Activated CD8-positive, alpha-beta T cell treated with anti-CD3 and anti-CD28 coated beads for 36 hours (primary cell): ENCODE data around the gene ERF. TPM values are rescaled to one million over a fixed set of nuclear protein-coding genes. Genes with fewer than 3 reads are reported as not detected.
A peak's percentile ranks its signal among the peaks of the same experiment; 100 is the strongest.

Experiments used
- ATAC-seq: fragments of 200-7000 bp; cut with Tn5 transposase; one replicate; pipeline ENCODE4 v1.10.0; 2021; ENCODE audit warnings: mild to moderate bottlenecking, moderate library complexity
- CTCF ChIA-PET: fragments of 350-600 bp; sonication (Branson Sonifier 250); formaldehyde crosslinking; loops from one replicate; lab custom pipeline; 2021; ENCODE audit warnings: antibody characterized with exemption; lab: Charles Lee
- POLR2A ChIA-PET: fragments of 350-600 bp; sonication (Branson Sonifier 250); formaldehyde crosslinking; loops from one replicate; lab custom pipeline; 2021; ENCODE audit warnings: antibody characterized with exemption; lab: Charles Lee
- DNase-seq: peaks from one replicate; pipeline ENCODE4 v3.0.0-alpha.2; 2020
- H3K27ac Mint-ChIP-seq: one replicate; pipeline ENCODE4 v1.8.0; 2021; ENCODE audit warnings: mild to moderate bottlenecking, mixed read lengths
- H3K27me3 Mint-ChIP-seq: one replicate; pipeline ENCODE4 v1.8.0; 2021; ENCODE audit warnings: mixed read lengths
- H3K36me3 Mint-ChIP-seq: one replicate; pipeline ENCODE4 v1.8.0; 2021; ENCODE audit warnings: low read depth, mixed read lengths
- H3K4me1 Mint-ChIP-seq: one replicate; pipeline ENCODE4 v1.8.0; 2021; ENCODE audit warnings: low read depth, mixed read lengths
- H3K4me3 Mint-ChIP-seq: one replicate; pipeline ENCODE4 v1.8.0; 2021; ENCODE audit warnings: mild to moderate bottlenecking, moderate library complexity, mixed read lengths
- H3K9me3 Mint-ChIP-seq: one replicate; pipeline ENCODE4 v1.8.0; 2021; ENCODE audit warnings: mixed read lengths
- intact Hi-C: fragments of 100-400 bp; cut with micrococcal nuclease; formaldehyde crosslinking; loops from one replicate; pipeline ENCODE4 v1.10.0; 2022
- total RNA-seq, 2 experiments: library from RNA; stranded (reverse); gene quantifications; one replicate each; pipeline ENCODE4 v1.2.3, GENCODE V29; 2021
- TF ChIP-seq, protein P1 (sequence below): fragments of 200-600 bp; IDR thresholded peaks from one replicate; pipeline ENCODE4 v1.8.0; 2022; ENCODE audit warnings: antibody characterized with exemption, mild to moderate bottlenecking

ERF gene
- total RNA-seq, 2 experiments from 2014 or later: 60.0 to 69.2 TPM

DNA sequence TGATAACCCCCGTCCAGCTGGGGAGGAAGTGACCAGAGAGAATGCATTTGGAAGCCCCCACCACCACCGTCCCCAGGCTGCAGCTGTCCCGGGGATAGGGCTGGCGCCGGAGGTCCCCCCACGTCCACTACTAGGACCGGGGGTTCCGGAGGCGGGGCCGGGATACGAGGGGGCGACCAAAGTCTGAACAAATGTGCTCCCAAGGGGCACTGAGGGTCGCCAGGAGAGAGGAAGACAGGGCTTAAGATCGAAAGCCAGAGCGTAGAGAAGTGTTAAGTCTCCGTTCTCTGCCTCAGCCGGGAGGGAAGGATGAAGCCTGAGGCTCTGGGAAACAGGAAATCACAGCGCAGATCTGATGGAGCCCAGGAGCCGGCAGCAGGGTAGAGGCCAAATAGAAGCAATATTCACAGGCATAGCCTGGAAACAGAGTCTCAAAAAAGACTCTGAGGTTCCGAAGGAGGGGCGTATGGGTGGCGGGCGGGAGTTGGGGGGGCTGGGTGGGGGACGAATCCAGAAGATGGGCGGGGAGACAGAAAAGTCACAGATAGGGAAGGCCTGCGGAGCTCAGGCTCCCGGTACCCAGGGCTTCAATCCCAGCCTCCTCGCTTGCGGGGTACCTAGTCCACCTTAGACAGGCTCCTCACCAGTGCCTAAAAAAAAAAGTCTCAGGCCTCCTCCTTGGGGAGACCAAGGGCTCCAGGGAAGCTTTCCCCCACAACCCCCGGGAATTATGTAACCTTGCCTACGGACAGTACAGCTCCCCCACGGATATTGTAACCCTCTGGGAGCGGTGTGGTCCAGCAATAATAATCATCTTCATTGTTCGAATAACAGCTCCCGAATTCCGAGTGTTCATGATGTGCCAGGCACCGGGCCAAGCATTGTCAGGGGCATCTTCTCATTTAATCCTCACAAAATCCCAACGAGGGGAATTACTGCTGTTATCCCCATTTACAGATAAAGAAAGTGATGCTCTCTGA is 1.1 kb upstream of the ERF start:
- DNase-seq (no peak), ATAC-seq (no peak)
- TF ChIP-seq, protein P1, sequence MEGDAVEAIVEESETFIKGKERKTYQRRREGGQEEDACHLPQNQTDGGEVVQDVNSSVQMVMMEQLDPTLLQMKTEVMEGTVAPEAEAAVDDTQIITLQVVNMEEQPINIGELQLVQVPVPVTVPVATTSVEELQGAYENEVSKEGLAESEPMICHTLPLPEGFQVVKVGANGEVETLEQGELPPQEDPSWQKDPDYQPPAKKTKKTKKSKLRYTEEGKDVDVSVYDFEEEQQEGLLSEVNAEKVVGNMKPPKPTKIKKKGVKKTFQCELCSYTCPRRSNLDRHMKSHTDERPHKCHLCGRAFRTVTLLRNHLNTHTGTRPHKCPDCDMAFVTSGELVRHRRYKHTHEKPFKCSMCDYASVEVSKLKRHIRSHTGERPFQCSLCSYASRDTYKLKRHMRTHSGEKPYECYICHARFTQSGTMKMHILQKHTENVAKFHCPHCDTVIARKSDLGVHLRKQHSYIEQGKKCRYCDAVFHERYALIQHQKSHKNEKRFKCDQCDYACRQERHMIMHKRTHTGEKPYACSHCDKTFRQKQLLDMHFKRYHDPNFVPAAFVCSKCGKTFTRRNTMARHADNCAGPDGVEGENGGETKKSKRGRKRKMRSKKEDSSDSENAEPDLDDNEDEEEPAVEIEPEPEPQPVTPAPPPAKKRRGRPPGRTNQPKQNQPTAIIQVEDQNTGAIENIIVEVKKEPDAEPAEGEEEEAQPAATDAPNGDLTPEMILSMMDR: no peak
- Mint-ChIP-seq H3K27me3 (peaks cover 5% of the 10 kb centered on the region), H3K27ac (no peak overlapping the region), H3K4me3 (peak overlapping the region; percentile 95), H3K36me3 (peaks cover 17% of the 10 kb centered on the region), H3K4me1 (peaks cover 20% of the 10 kb centered on the region), H3K9me3 (no peaks in the 10 kb centered on the region)
- ChIA-PET CTCF (interaction anchor here (0.8 to 1.5 kb wide), 4 partner anchors 11 to 183 kb away, joined by 3 to 4 read pairs (median 4); no protein-coding TSS in a partner anchor), POLR2A (interaction anchor here (1.0 to 2.1 kb wide), 8 partner anchors 11 to 125 kb away, joined by 3 to 11 read pairs (median 4); no protein-coding TSS in a partner anchor)
- intact Hi-C loops: loop anchor here (2.0 kb wide), 1 partner anchor 13 kb away; the partner anchor contains the start of gene CIC

DNA sequence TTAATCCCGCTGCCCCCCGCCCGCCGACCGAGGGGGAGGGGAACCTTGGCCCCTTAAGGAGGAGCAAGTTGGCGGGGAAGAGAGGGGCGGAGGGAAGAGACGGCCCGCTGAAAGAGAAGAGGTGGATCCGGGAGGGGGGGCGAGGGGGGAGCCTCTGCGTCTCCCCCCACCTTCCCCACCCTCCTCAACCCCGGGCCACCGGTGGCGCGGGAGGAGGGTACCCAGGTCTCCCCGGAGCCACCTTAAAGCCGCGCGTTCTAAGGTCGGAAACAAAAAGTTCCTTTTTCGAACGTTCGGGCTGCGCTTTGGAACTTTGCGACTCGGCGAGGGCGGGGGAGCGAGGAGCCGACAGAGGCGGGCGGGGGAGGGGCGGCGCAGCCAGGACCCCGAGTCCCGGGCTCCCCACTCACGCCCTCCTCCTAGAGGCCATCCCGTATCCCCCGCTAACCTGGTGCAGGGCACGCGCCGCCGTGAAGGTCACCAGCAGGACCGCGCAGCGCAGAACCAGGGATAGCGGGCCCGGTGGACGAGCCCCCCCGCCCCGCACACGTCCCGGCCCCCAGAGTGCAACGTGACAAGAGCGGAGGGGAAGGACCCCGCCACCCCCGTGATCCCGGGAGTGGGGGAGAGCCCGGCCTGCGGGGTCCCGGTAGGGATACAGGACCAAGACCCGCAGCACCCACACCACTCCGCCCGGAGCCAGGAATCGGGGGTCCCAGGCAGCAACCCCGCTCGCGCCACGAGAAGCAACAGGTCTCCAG is 659 bp downstream of the ERF start:
- Mint-ChIP-seq H3K9me3 (no peaks in the 10 kb centered on the region), H3K4me3 (peak overlapping the region; percentile 95), H3K27ac (peak overlapping the region; percentile 81), H3K27me3 (peaks cover 5% of the 10 kb centered on the region), H3K4me1 (peaks cover 27% of the 10 kb centered on the region), H3K36me3 (peaks cover 24% of the 10 kb centered on the region)
- TF ChIP-seq, protein P1: no peak
- ChIA-PET CTCF (no interaction called here), POLR2A (no interaction called here)
- ATAC-seq (peak; percentile 28), DNase-seq (peak; percentile 85)
- intact Hi-C loops: loop anchor here (2.0 kb wide), 1 partner anchor 15 kb away; the partner anchor contains the start of gene CIC

DNA sequence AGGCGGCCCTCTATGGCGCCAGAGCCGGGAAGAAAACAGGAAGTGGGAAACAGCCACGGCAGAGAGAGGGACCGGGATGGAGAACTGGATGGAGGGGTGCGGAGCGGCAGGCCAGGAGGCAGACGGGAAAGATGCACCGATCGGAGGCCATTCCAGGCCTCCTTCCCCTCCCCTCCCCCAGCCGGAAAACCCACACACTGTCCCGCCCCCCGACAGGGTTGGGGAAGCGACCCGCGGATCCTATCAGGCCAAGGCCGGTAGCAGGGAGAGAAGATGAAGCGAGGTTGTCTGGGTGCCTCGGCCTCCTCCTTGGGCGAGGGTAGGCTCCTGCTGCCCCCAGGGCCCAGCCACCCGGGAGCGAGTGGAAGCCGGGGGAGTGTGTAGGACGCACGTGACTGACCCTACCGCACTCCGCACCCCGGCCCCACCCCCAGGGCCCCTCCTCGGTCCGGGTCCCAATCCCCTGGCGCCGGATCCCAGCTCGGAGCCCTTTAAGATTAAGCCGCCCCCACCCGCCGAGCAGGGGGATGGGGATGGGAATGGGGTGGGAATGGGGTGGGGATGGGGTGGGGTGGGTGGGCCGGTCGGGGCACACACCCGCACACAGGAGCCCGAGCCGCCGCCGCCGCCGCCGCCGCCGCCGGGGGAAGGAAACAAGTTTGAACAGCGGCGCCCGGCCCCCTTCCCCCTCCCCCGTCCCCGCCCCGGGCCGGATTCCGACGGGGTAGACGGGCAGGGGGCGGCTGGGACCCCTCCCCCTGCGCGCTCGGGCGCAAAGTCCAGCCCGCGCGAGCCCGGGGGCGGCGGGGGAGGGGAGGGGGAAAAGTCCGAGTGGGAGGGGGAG is 1.5 kb downstream of the ERF start:
- no peaks in the 10 kb centered on the region for H3K9me3 Mint-ChIP-seq
- POLR2A ChIA-PET: interaction anchor here (0.6 to 15.0 kb wide), 4 partner anchors 17 to 292 kb away, joined by 3 to 119 read pairs (median 10); no protein-coding TSS in a partner anchor
- H3K27ac Mint-ChIP-seq: peak overlapping the region; percentile 91
- CTCF ChIA-PET: interaction anchor here (4.1 kb wide), 1 partner anchor 25 kb away, joined by 29 read pairs; no protein-coding TSS in a partner anchor
- H3K27me3 Mint-ChIP-seq: peaks cover 5% of the 10 kb centered on the region
- intact Hi-C loops: loop anchor here (2.0 kb wide), 1 partner anchor 15 kb away; the partner anchor contains the start of gene CIC
- ATAC-seq (peak; percentile 17), DNase-seq (peak; percentile 74)
- peak overlapping the region; percentile 95 for H3K4me3 Mint-ChIP-seq
- TF ChIP-seq, protein P1: no peak
- H3K36me3 Mint-ChIP-seq: peaks cover 24% of the 10 kb centered on the region
- H3K4me1 Mint-ChIP-seq: peaks cover 30% of the 10 kb centered on the region

- TF ChIP-seq, protein P1: no peak
- ChIA-PET CTCF (interaction anchor here (0.9 to 4.1 kb wide), 3 partner anchors 11 to 39 kb away, joined by 3 to 29 read pairs (median 4); partner anchors contain the start of gene GSK3A), POLR2A (interaction anchor here (0.6 to 15.0 kb wide), 6 partner anchors 9 to 291 kb away, joined by 3 to 119 read pairs (median 4); no protein-coding TSS in a partner anchor)
- ATAC-seq (no peak), DNase-seq (peak; percentile 34)
- H3K4me1 Mint-ChIP-seq: peaks cover 30% of the 10 kb centered on the region
- H3K36me3 Mint-ChIP-seq: peaks cover 24% of the 10 kb centered on the region
- peaks cover 5% of the 10 kb centered on the region for H3K27me3 Mint-ChIP-seq
- H3K9me3 Mint-ChIP-seq: no peaks in the 10 kb centered on the region
- intact Hi-C loops: no loop called here
- H3K4me3 Mint-ChIP-seq: peak overlapping the region; percentile 95
- H3K27ac Mint-ChIP-seq: peak overlapping the region; percentile 91
Measured at GRCh38 chr19:42252365-42253244, 2.3 kb downstream of the ERF start.
